Osteoblast (primary cell): ENCODE data around the gene RPL11. TPM values are rescaled to one million over a fixed set of nuclear protein-coding genes. Genes with fewer than 3 reads are reported as not detected.

Experiments
- DNase-seq: peaks from one replicate; pipeline ENCODE4 v3.0.0; 2011; ENCODE audit warnings: low spot score, mixed read lengths; ENCODE audit not compliant: insufficient read length; ENCODE audit errors: missing footprints
- H2AFZ ChIP-seq: 2 replicates; pipeline ENCODE4 v1.6.0; 2011; ENCODE audit warnings: mild to moderate bottlenecking, low read length
- H3K27ac ChIP-seq: 2 replicates; pipeline ENCODE4 v1.5.1; 2011; ENCODE audit warnings: mild to moderate bottlenecking, low read depth, low read length, moderate library complexity
- H3K27me3 ChIP-seq: 2 replicates; pipeline ENCODE4 v1.6.0; 2012; ENCODE audit warnings: mild to moderate bottlenecking, control low read depth, inconsistent platforms, low read length, moderate library complexity; ENCODE audit not compliant: insufficient read depth
- H3K36me3 ChIP-seq: 2 replicates; pipeline ENCODE4 v1.5.1; 2011; ENCODE audit warnings: mild to moderate bottlenecking, low read length, control low read depth, moderate library complexity; ENCODE audit not compliant: insufficient read depth
- H3K4me1 ChIP-seq: 2 replicates; pipeline ENCODE4 v1.5.1; 2011; ENCODE audit warnings: mild to moderate bottlenecking, low read length, control low read depth, moderate library complexity; ENCODE audit not compliant: insufficient read depth
- H3K4me2 ChIP-seq: 2 replicates; pipeline ENCODE4 v1.6.0; 2011; ENCODE audit warnings: mild to moderate bottlenecking, low read length; ENCODE audit not compliant: insufficient read depth
- H3K4me3 ChIP-seq: fragments of 200-600 bp; sonication (generic); 3 replicates; pipeline ENCODE4 v1.5.1; 2012; ENCODE audit warnings: mild to moderate bottlenecking, low read length, inconsistent platforms; ENCODE audit not compliant: insufficient read depth
- H3K79me2 ChIP-seq: 2 replicates; pipeline ENCODE4 v1.6.0; 2012; ENCODE audit warnings: mild to moderate bottlenecking, low read length, control low read depth, inconsistent platforms; ENCODE audit not compliant: insufficient read depth
- H3K9me3 ChIP-seq: 2 replicates; pipeline ENCODE4 v1.5.1; 2011; ENCODE audit warnings: low read depth, low read length, control low read depth
- H4K20me1 ChIP-seq: 2 replicates; pipeline ENCODE4 v1.6.0; 2012; ENCODE audit warnings: mild to moderate bottlenecking, low read length, control low read depth; ENCODE audit not compliant: insufficient read depth
- CTCF ChIP-seq: IDR thresholded peaks from 2 replicates; pipeline ENCODE4 v1.5.1; 2011; ENCODE audit warnings: mild to moderate bottlenecking, low read depth, low read length, moderate library complexity; ENCODE audit errors: extremely low read depth
- total RNA-seq: library from RNA; depleted of rRNA; stranded (reverse); fragments of >200 nt; gene quantifications from 2 replicates; pipeline ENCODE4 v1.2.3, GENCODE V29; 2012

The RPL11 gene
- total RNA-seq, 1 donor, result 693 TPM

DNA sequence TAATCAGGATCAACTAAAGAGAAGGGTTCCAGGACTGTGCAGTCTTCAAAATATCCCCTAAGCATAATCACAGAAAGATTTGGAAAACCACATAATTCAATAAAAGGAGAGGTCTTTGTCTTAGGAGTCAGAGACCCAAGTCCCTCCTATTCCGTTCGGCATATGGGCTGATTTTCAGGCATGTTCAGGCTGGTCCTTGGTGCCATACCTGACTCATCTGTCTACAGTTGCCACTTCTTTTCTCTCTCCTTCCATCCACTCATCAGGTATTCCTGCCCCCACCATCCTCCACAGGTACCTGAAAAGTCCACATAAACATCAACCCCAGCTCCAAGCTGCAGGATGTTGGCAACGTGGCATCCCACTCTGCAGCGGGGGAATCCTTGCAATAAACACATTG, 29.7 kb upstream of the RPL11 start:
- no peak for TF ChIP-seq CTCF

GRCh38 chr1:23664837-23665795, 26.5 kb upstream of the RPL11 start:
- Histone ChIP-seq H4K20me1 (no peaks in the 10 kb centered on the region), H3K4me3 (no peak overlapping the region), H2AFZ (no peak overlapping the region), H3K4me1 (no peaks in the 10 kb centered on the region), H3K36me3 (no peaks in the 10 kb centered on the region), H3K4me2 (no peak overlapping the region), H3K27ac (no peak overlapping the region), H3K27me3 (peaks cover 6% of the 10 kb centered on the region), H3K79me2 (no peaks in the 10 kb centered on the region), H3K9me3 (no peaks in the 10 kb centered on the region)
- DNase-seq, result peak; percentile 76
- peak; percentile 54 for TF ChIP-seq CTCF

More for the DNA sequence above, 29.7 kb upstream of the RPL11 start:
- H3K4me2 ChIP-seq, result no peak overlapping the region
- H3K4me1 ChIP-seq, result no peaks in the 10 kb centered on the region
- no peaks in the 10 kb centered on the region for H4K20me1 ChIP-seq
- no peaks in the 10 kb centered on the region for H3K27me3 ChIP-seq
- no peak overlapping the region for H2AFZ ChIP-seq
- no peak overlapping the region for H3K4me3 ChIP-seq
- H3K27ac ChIP-seq, result no peak overlapping the region
- no peaks in the 10 kb centered on the region for H3K36me3 ChIP-seq
- no peak for DNase-seq
- no peaks in the 10 kb centered on the region for H3K79me2 ChIP-seq
- no peaks in the 10 kb centered on the region for H3K9me3 ChIP-seq

DNA sequence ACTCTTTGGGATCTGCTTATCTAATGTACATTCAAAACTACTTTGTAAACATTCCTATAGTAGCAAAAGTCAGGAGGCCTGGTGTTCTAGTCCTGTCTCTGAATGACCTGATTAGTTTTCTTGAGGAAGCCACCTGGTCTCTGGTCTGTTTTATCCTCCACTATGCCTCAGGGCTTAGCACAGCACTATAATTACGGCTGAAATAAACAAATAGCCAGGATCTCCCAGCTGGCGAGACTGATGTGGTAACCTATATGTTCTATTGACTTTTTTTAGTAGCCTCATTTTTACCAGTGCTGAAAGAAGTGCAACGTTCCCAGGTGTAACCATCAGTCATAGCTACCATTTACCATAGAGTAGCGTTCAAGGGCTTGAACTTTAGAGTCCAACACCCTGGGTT, 24.2 kb upstream of the RPL11 start:
- no peak for TF ChIP-seq CTCF
- Histone ChIP-seq H3K79me2 (no peaks in the 10 kb centered on the region), H3K4me3 (no peak overlapping the region), H3K9me3 (no peaks in the 10 kb centered on the region), H3K27ac (no peak overlapping the region), H3K36me3 (no peaks in the 10 kb centered on the region), H3K27me3 (peaks cover 6% of the 10 kb centered on the region), H3K4me1 (no peaks in the 10 kb centered on the region), H2AFZ (no peak overlapping the region), H3K4me2 (no peak overlapping the region), H4K20me1 (no peaks in the 10 kb centered on the region)
- no peak for DNase-seq

GRCh38 chr1:23670709-23671108, 20.9 kb upstream of the RPL11 start:
- Histone ChIP-seq H3K79me2 (no peaks in the 10 kb centered on the region), H3K4me3 (no peak overlapping the region), H3K27me3 (peaks cover 6% of the 10 kb centered on the region), H3K27ac (no peak overlapping the region), H2AFZ (no peak overlapping the region), H3K4me2 (no peak overlapping the region), H3K4me1 (no peaks in the 10 kb centered on the region), H3K9me3 (no peaks in the 10 kb centered on the region), H4K20me1 (no peaks in the 10 kb centered on the region), H3K36me3 (no peaks in the 10 kb centered on the region)
- no peak for DNase-seq
- no peak for TF ChIP-seq CTCF
